ENCODE results near the gene TP53RK. TPM values are rescaled to one million over a fixed set of nuclear protein-coding genes. Genes with fewer than 3 reads are reported as not detected.
A peak's percentile ranks its signal among the peaks of the same experiment; 100 is the strongest.

Gene TP53RK
- total RNA-seq, result 10 to 100 TPM; 14.4 to 29.2 (median 27.1) TPM

DNA sequence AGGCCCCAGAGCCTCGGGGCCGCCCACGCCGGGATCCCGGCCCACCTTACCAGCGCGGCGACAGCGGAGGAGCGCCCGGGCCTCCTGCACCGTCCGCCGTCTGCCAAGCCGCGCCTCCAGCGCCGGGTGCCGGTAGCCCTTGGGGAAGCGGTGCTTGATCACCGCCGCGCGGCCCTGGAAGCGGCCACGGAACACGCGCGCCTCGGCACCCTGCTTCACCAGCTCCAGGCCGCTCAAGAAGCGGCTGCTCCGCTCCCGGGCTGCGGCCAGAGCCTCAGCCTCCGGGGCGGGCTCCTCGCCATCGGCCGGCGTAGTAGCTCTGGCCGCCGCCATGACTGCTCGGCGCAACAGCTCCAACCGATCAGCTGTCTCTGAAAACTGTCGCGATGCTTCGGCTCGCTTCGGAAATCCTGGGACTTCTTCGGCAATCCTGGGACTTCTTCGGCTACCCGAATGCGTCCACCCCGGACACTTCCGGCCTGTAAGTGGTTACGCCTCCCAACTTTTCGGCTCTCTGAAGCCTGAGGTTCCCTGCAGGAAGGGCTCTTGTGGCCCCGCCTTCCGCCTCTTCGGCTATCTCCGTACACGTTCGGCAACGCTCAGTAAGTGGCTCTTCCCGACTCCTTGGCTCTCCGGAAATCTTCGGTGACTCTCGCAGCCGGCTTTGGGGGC, at the start of gene TP53RK:
Gene TP53RK, minus strand, starts transcription at position 363 of the 672 bp plus-strand sequence. Its CDS starts 30 bp downstream, at position 333.
- H3K9me3 ChIP-seq, result no peaks in the 10 kb centered on the region
- peak within 1 kb of the TSS; percentile 69 to 92 (median 83) for H3K4me3 ChIP-seq
- intact Hi-C loops (cut with DNase I; ENCODE audit: low total_unique reads), result loop anchor here (10.0 kb wide), 1 partner anchor 1344 kb away; the partner anchor contains the start of gene SDC4
- no peaks in the 10 kb centered on the region for H3K4me1 ChIP-seq
- DNase-seq (ENCODE audit: low spot score in 2 of 2), result peak; percentile 97 to 99
- H3K27ac ChIP-seq, result peak within 1 kb of the TSS; percentile 95 to 97
- no peaks in the 10 kb centered on the region for H3K36me3 ChIP-seq
- H3K27me3 ChIP-seq, result no peaks in the 10 kb centered on the region
- TF ChIP-seq POLR2AphosphoS5 (IDR thresholded peaks at IDR 0.05) (peak; percentile 63 to 77 (median 67)), POLR2A (IDR thresholded peaks at IDR 0.05) (peak; percentile 59)
- TF ChIP-seq, protein P1, sequence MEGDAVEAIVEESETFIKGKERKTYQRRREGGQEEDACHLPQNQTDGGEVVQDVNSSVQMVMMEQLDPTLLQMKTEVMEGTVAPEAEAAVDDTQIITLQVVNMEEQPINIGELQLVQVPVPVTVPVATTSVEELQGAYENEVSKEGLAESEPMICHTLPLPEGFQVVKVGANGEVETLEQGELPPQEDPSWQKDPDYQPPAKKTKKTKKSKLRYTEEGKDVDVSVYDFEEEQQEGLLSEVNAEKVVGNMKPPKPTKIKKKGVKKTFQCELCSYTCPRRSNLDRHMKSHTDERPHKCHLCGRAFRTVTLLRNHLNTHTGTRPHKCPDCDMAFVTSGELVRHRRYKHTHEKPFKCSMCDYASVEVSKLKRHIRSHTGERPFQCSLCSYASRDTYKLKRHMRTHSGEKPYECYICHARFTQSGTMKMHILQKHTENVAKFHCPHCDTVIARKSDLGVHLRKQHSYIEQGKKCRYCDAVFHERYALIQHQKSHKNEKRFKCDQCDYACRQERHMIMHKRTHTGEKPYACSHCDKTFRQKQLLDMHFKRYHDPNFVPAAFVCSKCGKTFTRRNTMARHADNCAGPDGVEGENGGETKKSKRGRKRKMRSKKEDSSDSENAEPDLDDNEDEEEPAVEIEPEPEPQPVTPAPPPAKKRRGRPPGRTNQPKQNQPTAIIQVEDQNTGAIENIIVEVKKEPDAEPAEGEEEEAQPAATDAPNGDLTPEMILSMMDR (IDR thresholded peaks at IDR 0.05), result peak in 2 of 3 donors; percentile 71 to 73

DNA sequence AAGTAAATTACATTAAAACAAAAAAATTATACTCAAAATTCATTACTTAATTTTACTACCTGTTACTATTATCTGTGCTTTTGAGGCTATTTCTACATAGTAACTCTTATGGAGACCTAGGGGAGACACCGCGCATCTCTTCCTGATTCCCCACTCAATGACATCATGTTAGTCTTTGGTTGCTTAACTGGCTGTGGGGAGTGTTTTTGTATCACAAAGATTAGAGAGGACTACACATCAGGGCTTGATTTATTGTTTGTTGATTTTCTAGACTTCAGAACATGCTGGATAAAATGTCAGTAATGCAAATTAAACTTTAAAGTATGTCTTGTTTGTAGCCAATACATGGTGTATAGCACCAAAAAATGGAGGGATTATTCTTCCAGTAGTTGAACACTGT, 46.2 kb upstream of the TP53RK start:
- no peaks in the 10 kb centered on the region for H3K36me3 ChIP-seq
- intact Hi-C loops (cut with DNase I; ENCODE audit: low total_unique reads), result no loop called here
- TF ChIP-seq POLR2A (IDR thresholded peaks at IDR 0.05) (no peak), POLR2AphosphoS5 (IDR thresholded peaks at IDR 0.05) (no peak)
- TF ChIP-seq, protein P1 (IDR thresholded peaks at IDR 0.05), result no peak
- no peak overlapping the region for H3K27ac ChIP-seq
- no peaks in the 10 kb centered on the region for H3K9me3 ChIP-seq
- DNase-seq (ENCODE audit: low spot score in 2 of 2), result no peak
- no peak overlapping the region for H3K4me3 ChIP-seq
- H3K4me1 ChIP-seq, result no peaks in the 10 kb centered on the region
- no peaks in the 10 kb centered on the region for H3K27me3 ChIP-seq

DNA sequence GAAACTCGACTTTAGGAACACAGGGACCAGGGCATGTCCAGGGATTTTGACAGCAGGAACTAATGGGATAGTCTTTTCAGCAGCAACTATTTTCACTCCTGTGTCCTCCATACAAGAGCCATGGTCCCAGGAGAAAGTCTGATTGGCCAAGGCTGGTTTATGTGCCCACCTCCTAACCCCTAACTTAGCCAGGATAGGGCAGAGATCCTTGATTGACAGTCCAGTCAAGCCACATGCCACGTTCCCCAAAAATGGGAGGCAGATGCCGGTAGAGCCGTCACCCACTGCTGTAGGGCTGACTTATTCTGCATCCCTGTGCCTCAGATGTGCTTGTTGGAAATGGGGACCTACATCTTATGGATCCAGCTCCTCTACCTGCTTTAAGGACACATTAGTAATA, 42.5 kb upstream of the TP53RK start:
- TF ChIP-seq POLR2AphosphoS5 (IDR thresholded peaks at IDR 0.05) (no peak), POLR2A (IDR thresholded peaks at IDR 0.05) (no peak)
- TF ChIP-seq, protein P1 (IDR thresholded peaks at IDR 0.05), result no peak
- Histone ChIP-seq H3K4me1 (no peaks in the 10 kb centered on the region), H3K27ac (no peak overlapping the region), H3K36me3 (no peaks in the 10 kb centered on the region), H3K9me3 (no peaks in the 10 kb centered on the region), H3K27me3 (no peaks in the 10 kb centered on the region), H3K4me3 (no peak overlapping the region)
- DNase-seq (ENCODE audit: low spot score in 2 of 2), result no peak
- intact Hi-C loops (cut with DNase I; ENCODE audit: low total_unique reads), result no loop called here

DNA sequence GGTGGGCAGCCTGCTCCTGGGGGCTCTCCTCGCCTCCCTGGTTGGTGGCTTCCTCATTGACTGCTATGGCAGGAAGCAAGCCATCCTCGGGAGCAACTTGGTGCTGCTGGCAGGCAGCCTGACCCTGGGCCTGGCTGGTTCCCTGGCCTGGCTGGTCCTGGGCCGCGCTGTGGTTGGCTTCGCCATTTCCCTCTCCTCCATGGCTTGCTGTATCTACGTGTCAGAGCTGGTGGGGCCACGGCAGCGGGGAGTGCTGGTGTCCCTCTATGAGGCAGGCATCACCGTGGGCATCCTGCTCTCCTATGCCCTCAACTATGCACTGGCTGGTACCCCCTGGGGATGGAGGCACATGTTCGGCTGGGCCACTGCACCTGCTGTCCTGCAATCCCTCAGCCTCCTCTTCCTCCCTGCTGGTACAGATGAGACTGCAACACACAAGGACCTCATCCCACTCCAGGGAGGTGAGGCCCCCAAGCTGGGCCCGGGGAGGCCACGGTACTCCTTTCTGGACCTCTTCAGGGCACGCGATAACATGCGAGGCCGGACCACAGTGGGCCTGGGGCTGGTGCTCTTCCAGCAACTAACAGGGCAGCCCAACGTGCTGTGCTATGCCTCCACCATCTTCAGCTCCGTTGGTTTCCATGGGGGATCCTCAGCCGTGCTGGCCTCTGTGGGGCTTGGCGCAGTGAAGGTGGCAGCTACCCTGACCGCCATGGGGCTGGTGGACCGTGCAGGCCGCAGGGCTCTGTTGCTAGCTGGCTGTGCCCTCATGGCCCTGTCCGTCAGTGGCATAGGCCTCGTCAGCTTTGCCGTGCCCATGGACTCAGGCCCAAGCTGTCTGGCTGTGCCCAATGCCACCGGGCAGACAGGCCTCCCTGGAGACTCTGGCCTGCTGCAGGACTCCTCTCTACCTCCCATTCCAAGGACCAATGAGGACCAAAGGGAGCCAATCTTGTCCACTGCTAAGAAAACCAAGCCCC, 36.2 kb upstream of the TP53RK start:
- intact Hi-C loops (cut with DNase I; ENCODE audit: low total_unique reads), result no loop called here
- H3K4me1 ChIP-seq, result no peaks in the 10 kb centered on the region
- TF ChIP-seq, protein P1 (IDR thresholded peaks at IDR 0.05), result no peak
- TF ChIP-seq POLR2AphosphoS5 (IDR thresholded peaks at IDR 0.05) (no peak), POLR2A (IDR thresholded peaks at IDR 0.05) (no peak)
- no peaks in the 10 kb centered on the region for H3K36me3 ChIP-seq
- H3K9me3 ChIP-seq, result peaks cover 6 to 7% of the 10 kb centered on the region in 2 donors
- H3K4me3 ChIP-seq, result no peak overlapping the region
- no peaks in the 10 kb centered on the region for H3K27me3 ChIP-seq
- DNase-seq (ENCODE audit: low spot score in 2 of 2), result no peak
- no peak overlapping the region for H3K27ac ChIP-seq
